Measurements from ENCODE around the gene LRRC8B.

DNA sequence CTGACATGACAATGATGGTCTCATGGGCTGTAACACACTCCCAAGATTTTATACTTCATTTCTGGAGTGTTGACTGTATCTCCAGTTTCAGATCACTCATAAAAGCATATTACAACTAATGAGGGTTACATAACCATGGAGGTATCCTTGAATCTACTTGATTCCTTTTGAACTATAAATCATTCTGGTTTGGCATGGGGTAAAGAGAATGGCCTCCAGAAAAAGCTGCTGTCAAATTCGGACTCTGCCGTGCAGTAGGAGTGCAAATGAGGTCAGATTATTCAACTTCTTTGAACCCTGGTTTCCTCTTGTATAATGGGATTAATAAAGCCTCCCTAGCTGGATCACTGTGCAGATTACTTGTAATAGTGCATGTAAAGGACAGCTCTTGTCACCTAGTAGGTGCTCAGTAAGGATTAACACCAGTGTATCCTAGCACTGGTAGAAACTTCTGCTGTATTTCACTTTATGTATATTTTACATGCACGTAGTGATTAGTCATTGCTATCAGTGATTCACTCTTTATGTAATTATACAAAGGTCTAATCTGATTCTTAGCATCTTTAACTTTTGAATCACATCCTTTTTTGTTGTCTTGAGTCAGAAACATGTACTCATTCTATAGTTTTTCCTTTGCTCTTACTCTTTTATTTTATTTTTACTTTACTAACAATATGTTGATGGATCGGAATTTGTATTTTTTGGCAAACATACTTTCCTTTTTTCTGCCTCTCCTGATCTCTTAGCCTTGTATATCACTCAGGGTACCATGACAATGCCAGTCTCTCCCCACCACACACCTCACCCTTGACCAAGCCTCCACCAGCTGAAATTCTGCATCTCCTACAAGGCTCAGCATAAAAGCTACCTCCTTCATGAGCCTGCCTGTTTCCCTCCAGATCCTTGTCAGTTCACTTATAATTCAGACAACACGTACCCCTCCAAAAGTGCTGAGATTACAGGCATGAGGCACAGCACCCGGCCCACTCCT lies 111.5 kb downstream of the LRRC8B start:
- TF ChIP-seq, protein P1, sequence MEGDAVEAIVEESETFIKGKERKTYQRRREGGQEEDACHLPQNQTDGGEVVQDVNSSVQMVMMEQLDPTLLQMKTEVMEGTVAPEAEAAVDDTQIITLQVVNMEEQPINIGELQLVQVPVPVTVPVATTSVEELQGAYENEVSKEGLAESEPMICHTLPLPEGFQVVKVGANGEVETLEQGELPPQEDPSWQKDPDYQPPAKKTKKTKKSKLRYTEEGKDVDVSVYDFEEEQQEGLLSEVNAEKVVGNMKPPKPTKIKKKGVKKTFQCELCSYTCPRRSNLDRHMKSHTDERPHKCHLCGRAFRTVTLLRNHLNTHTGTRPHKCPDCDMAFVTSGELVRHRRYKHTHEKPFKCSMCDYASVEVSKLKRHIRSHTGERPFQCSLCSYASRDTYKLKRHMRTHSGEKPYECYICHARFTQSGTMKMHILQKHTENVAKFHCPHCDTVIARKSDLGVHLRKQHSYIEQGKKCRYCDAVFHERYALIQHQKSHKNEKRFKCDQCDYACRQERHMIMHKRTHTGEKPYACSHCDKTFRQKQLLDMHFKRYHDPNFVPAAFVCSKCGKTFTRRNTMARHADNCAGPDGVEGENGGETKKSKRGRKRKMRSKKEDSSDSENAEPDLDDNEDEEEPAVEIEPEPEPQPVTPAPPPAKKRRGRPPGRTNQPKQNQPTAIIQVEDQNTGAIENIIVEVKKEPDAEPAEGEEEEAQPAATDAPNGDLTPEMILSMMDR (IDR thresholded peaks at IDR 0.05; ENCODE audit: control extremely low read depth in 1 of 3, insufficient read depth in 1 of 3, low read depth in 1 of 3, low read length in 3 of 3) = no peak
- TF ChIP-seq TEAD4 (IDR thresholded peaks at IDR 0.05; ENCODE audit: low read depth, low read length) (no peak), TAF1 (IDR thresholded peaks at IDR 0.05; ENCODE audit: low read depth, low read length) (no peak), POLR2AphosphoS5 (IDR thresholded peaks at IDR 0.05; ENCODE audit: low read depth, low read length) (no peak), RNF2 (IDR thresholded peaks at IDR 0.05; ENCODE audit: borderline replicate concordance, low read depth, low read length, missing control alignments, poor library complexity, severe bottlenecking) (no peak), POLR2A (IDR thresholded peaks at IDR 0.05; ENCODE audit: control extremely low read depth in 1 of 2, low read depth in 2 of 2, low read length in 2 of 2) (no peak)

All from H1 (cell line).